Stimulated activated naive B cell treated with anti-CD40 and anti-IgM and Interleukin-4, amounts not matched to agents 10 μg/mL and 1 μg/mL and 100 μg/mL, for 72 hours (primary cell): ENCODE measurements around the gene ROBO1.
"Not testable (repeated sequence)": the region's sequence is repeated elsewhere in the genome, so short reads cannot be mapped to it uniquely, and the experiment has no call there.

Source experiments
- ATAC-seq, 2 donors: fragments of 150-1000 bp; cut with Tn5 transposase; replicated peaks; 2 replicates each; pipeline ENCODE4 v1.10.0; 2021; ENCODE audit warnings: moderate library complexity in 1 of 2
- DNase-seq: peaks from one replicate; pipeline ENCODE4 v3.0.0; 2021
- H3K27ac Mint-ChIP-seq: one replicate; pipeline ENCODE4 v1.8.0; 2022; ENCODE audit warnings: mild to moderate bottlenecking, mixed read lengths
- H3K27me3 Mint-ChIP-seq, 2 donors: one replicate each; pipeline ENCODE4 v1.8.0; 2022; ENCODE audit warnings: mixed read lengths in 2 of 2
- H3K36me3 Mint-ChIP-seq, 2 donors: one replicate each; pipeline ENCODE4 v1.8.0; 2022; ENCODE audit warnings: mixed read lengths in 2 of 2, mild to moderate bottlenecking in 1 of 2
- H3K4me1 Mint-ChIP-seq, 2 donors: one replicate each; pipeline ENCODE4 v1.8.0; 2022; ENCODE audit warnings: mixed read lengths in 2 of 2, mild to moderate bottlenecking in 1 of 2
- H3K4me3 Mint-ChIP-seq, 2 donors: one replicate each; pipeline ENCODE4 v1.8.0; 2022; ENCODE audit warnings: mild to moderate bottlenecking in 2 of 2, mixed read lengths in 2 of 2, moderate library complexity in 1 of 2
- H3K9me3 Mint-ChIP-seq, 2 donors: one replicate each; pipeline ENCODE4 v1.8.0; 2022; ENCODE audit warnings: mixed read lengths in 2 of 2, mild to moderate bottlenecking in 1 of 2

Gene ROBO1

DNA sequence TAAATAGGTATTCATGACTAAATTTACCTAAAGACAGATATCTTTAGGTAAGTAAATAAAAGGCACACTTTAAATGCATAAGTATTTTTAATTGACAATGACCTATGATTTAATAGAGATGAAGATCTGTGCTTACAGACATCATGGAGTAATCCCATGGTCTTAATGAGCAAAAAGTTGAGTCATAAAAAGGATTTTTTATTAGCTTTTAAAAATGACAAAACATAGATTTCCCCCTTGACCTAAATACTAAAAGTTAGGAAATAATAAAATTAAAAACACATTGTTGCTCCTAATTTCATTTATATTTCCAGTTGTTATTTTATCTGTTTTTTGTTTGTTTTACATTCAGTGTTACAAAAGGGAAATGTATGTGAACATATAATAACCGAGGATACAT is 1005.7 kb downstream of the ROBO1 start:
- H3K4me3 Mint-ChIP-seq = no peak overlapping the region
- peaks cover 2 to 4% of the 10 kb centered on the region in 2 donors for H3K9me3 Mint-ChIP-seq
- ATAC-seq = no peak
- no peaks in the 10 kb centered on the region for H3K4me1 Mint-ChIP-seq
- H3K27ac Mint-ChIP-seq = no peak overlapping the region
- no peak for DNase-seq
- H3K27me3 Mint-ChIP-seq = no peaks in the 10 kb centered on the region
- H3K36me3 Mint-ChIP-seq = no peaks in the 10 kb centered on the region

DNA sequence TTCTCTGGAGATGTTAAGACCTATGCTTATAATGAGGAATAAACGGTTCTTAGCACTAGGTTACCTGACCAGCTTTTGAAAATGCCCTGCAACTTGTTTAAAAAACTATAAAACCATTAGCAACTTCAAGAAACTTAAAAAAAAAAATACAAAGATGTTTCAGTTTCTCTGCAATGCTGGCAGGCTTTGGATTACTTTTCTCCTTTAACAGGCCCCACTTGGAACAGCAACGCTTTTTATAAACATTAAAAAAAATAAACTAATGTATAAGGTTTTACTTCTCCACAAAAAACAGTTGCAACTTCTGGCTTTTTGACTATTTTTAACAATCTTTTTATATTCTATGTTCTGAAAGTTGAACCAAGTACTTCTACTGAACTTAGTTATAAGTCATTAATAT is 1006.7 kb downstream of the ROBO1 start:
- Mint-ChIP-seq H3K4me1 (no peaks in the 10 kb centered on the region), H3K4me3 (no peak overlapping the region), H3K9me3 (peaks cover 2 to 4% of the 10 kb centered on the region in 2 donors), H3K27ac (no peak overlapping the region), H3K36me3 (no peaks in the 10 kb centered on the region), H3K27me3 (no peaks in the 10 kb centered on the region)
- ATAC-seq (no peak), DNase-seq (no peak)

DNA sequence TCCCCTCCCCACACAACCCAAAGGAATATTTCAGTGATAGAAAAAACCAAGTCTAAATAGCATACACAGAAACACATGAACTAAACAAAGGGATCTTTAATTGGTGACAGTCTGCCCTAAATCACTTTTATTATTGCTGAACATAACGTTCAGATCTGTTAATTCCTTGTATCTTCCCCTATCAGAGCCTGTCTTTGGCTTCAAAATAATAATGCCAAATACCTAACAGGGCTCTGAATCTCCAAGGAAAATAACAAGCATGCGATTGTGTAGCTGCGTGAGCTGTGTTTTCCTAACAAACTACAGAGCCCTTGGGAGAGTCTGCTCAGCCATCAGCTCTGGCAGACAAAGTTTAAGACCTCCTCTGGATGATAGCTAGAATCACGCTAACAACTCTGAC is 1010.1 kb downstream of the ROBO1 start:
- Mint-ChIP-seq H3K36me3 (no peaks in the 10 kb centered on the region), H3K27me3 (no peaks in the 10 kb centered on the region), H3K27ac (no peak overlapping the region), H3K4me1 (no peaks in the 10 kb centered on the region), H3K4me3 (no peak overlapping the region), H3K9me3 (peaks cover under 1 to 8% of the 10 kb centered on the region in 2 donors)
- ATAC-seq (no peak), DNase-seq (no peak)

DNA sequence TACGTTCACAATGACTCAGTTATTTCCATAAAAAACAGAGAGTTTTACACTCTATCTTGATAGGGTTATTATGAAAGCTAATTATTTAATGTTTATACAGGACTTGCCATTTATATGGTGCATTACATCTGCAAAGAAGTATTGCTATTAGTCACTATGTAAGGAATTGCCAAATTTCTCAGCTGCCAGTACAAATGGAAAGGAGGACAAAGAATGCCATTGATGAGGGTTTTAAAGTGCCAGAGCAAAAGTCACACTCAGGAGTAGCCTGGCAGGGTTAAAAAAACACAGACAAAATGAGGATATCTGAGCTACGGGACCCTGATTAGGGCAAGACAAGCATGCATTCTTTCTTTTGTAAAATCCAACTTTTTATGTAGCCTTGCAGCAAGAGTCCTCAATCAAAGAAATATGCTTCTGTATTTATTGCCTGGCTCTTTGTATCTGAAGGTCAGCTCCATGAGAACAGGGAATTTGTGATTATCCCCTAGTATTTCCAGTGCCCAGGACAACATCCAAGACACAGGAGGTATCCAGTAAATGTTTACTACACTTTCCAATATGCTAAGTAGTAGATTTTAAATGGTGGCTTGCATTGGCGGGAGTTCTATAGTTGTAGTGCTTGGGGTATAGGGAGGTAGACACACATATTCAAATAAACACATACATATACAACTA is 1013.6 kb downstream of the ROBO1 start:
- H3K9me3 Mint-ChIP-seq = peaks cover 0 to 4% of the 10 kb centered on the region in 2 donors
- no peaks in the 10 kb centered on the region for H3K4me1 Mint-ChIP-seq
- no peaks in the 10 kb centered on the region for H3K36me3 Mint-ChIP-seq
- DNase-seq (no peak), ATAC-seq (no peak)
- H3K27ac Mint-ChIP-seq = no peak overlapping the region
- no peaks in the 10 kb centered on the region for H3K27me3 Mint-ChIP-seq
- H3K4me3 Mint-ChIP-seq = no peak overlapping the region

DNA sequence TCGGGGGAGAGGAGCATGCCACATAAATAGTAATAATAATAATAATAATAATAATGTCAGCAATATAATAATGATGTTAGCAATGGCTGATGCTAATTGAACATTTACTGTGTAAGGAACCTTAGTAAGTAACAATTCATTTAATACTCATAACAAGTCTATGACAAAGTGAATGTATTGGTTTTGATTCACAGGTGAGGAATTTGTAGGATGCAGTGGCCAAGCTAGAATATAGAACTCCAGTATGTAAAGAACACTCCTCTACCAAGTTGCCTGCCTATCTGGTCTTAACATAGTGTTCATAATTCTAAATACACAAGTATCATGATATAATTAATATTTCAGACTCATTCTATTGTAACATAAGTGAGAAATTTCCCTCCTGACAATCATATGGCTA is 1016.5 kb downstream of the ROBO1 start:
- no peak for ATAC-seq
- H3K27me3 Mint-ChIP-seq = no peaks in the 10 kb centered on the region
- H3K4me1 Mint-ChIP-seq = no peaks in the 10 kb centered on the region
- DNase-seq = no peak
- H3K27ac Mint-ChIP-seq = no peak overlapping the region
- H3K9me3 Mint-ChIP-seq = peaks cover 0 to 4% of the 10 kb centered on the region in 2 donors
- no peaks in the 10 kb centered on the region for H3K36me3 Mint-ChIP-seq
- no peak overlapping the region for H3K4me3 Mint-ChIP-seq

DNA sequence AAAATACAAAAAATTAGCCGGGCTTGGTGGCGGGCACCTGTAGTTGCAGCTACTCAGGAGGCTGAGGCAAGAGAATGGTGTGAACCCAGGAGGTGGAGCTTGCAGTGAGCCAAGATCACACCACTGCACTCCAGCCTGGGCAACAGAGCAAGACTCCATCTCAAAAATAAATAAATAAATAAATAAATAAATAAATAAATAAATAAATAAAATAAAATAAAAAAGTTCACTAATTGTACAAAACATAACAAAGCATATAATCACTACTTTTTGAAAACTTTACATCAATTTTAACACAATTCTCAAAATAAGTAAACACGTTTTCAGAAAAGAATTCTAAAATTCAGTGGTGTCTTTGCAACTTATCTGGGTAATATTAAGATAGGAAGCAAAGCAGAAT is 1017.5 kb downstream of the ROBO1 start:
- H3K4me3 Mint-ChIP-seq, H3K27ac Mint-ChIP-seq, H3K27me3 Mint-ChIP-seq, DNase-seq, ATAC-seq, H3K4me1 Mint-ChIP-seq, H3K36me3 Mint-ChIP-seq, H3K9me3 Mint-ChIP-seq: not testable (repeated sequence)

DNA sequence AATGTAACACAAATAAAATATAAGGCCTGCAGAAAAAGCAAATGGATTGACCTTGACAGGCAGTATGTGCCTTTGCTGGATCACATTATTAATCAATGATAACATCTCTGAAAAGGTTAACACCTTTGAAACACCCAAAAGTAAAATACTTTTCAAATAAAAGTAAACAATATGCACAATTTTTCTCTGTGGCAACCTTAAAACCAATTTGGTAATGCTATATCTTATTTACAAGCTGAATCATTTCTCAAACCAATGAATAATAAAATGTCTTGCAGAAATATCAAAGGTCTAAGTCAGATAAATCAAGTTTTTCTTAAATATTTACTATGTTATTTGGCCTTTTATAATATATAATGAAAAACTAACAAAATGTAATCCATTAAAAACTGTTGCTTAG is 1018.7 kb downstream of the ROBO1 start:
- no peaks in the 10 kb centered on the region for H3K27me3 Mint-ChIP-seq

DNA sequence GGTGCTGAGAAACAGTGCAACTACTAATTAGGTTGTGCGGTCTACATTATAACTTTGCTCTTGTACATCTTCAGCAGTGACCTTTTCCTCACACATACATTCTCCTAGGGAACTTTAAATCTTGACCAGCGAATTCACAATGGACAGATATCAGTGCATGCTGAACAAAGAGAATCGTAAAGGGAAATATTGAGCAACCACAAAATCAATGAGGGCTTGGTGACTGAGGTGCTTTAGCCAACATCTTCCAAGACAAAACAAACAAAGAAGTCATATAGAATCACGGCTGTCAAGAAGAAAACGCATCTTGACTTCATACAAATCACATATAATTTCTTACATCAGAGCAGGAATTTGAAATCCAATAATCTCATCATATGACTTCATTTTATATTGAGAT is 1022.0 kb downstream of the ROBO1 start:
- H3K4me1 Mint-ChIP-seq = no peaks in the 10 kb centered on the region
- H3K27ac Mint-ChIP-seq = no peak overlapping the region
- H3K27me3 Mint-ChIP-seq = no peaks in the 10 kb centered on the region
- H3K9me3 Mint-ChIP-seq = peaks cover 0 to 1% of the 10 kb centered on the region in 2 donors
- H3K4me3 Mint-ChIP-seq = no peak overlapping the region
- DNase-seq = no peak
- H3K36me3 Mint-ChIP-seq = no peaks in the 10 kb centered on the region
- ATAC-seq = no peak

More for the DNA sequence above, 1018.7 kb downstream of the ROBO1 start:
- Mint-ChIP-seq H3K9me3 (no peaks in the 10 kb centered on the region), H3K27ac (no peak overlapping the region), H3K36me3 (no peaks in the 10 kb centered on the region), H3K4me3 (no peak overlapping the region), H3K4me1 (no peaks in the 10 kb centered on the region)
- no peak for ATAC-seq
- DNase-seq = no peak

DNA sequence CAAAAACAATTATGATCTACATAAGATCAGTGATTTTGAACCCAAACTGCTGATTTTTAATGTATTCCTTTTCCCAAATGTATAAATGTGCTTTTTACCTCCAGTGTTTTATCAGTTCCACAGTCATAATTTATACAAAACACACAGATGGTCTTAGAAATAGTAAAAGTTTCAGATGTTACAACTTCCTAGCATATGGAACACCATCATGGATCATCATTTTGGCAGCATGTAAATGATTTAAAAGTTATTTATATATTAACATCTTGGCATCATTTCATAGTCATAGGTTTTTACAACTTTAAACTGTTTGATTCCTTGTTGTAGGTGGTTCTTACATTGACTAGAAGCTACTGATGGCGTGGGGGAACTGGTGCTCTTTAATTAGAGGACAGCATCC is 1025.3 kb downstream of the ROBO1 start:
- no peaks in the 10 kb centered on the region for H3K36me3 Mint-ChIP-seq
- peaks cover 3 to 4% of the 10 kb centered on the region in 2 donors for H3K9me3 Mint-ChIP-seq
- no peaks in the 10 kb centered on the region for H3K4me1 Mint-ChIP-seq
- H3K4me3 Mint-ChIP-seq = no peak overlapping the region
- no peaks in the 10 kb centered on the region for H3K27me3 Mint-ChIP-seq
- DNase-seq = no peak
- ATAC-seq = no peak
- no peak overlapping the region for H3K27ac Mint-ChIP-seq

DNA sequence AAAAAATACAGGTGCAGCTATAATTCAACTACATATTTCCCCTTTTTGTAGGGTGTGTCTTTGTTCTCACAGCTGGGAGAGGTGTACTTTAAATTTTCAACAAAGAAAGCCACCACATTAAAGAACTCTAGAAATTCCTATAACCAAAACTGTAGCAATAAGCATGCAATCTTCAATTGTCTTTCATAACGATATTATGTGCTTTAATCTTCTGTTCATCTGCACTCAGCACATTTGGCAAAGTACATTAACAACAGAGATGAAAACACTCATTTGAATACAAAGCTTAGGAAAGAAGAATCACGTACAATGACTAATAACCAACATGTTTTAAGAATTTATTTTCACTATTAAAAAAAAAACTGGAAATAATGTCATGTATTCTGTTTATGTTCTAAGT is 1025.8 kb downstream of the ROBO1 start:
- DNase-seq (no peak), ATAC-seq (no peak)
- H3K9me3 Mint-ChIP-seq = peaks cover 3 to 4% of the 10 kb centered on the region in 2 donors
- no peaks in the 10 kb centered on the region for H3K36me3 Mint-ChIP-seq
- H3K27me3 Mint-ChIP-seq = no peaks in the 10 kb centered on the region
- no peak overlapping the region for H3K4me3 Mint-ChIP-seq
- H3K27ac Mint-ChIP-seq = no peak overlapping the region
- H3K4me1 Mint-ChIP-seq = no peaks in the 10 kb centered on the region

DNA sequence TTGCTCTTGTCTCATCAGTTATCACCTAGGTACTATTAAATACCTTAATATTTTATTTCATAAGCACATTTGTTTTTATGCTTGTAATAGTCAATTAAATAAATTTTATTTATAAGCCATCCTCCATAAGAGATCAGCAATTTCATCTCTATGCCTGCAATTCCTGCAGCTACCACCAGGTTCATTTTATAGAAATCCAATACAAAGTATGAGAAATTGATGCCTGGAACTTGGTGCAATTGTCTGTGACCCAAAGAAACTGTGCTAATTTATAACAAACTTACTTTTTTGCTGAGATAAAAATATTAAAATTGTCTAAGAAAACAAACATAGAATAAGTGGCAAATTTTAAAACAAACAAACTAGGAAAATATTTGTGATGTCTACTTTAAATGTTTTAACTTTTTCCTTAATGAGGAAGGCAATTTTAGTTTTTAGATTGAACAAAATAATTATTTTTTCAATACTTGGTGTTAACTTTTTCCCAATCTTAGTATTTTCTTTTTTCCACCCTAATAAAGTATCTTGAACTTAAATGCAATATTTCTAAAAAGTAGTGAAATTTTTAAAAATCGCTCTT is 1026.6 kb downstream of the ROBO1 start:
- Mint-ChIP-seq H3K4me3 (no peak overlapping the region), H3K4me1 (no peaks in the 10 kb centered on the region)
- no peak for DNase-seq

DNA sequence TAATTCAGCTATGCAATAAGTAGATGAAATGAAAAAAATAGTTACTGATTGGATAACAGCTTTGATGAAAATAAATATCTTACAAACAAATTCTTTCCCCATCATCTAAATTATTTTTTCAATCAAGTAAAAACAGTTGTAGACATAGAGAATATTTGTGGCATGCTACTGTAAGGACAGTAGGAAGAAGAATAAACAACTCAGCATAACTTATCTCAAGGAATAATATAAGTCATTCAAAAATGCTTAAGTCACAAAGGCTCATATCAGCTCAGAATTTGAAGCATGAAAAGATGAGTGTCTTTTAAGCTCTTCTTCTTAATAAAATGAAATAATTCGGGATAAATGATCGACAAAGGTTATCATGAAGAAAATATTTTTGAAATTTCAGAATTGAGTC is 1029.0 kb downstream of the ROBO1 start:
- Mint-ChIP-seq H3K9me3 (peaks cover 3 to 4% of the 10 kb centered on the region in 2 donors), H3K4me3 (no peak overlapping the region), H3K4me1 (no peaks in the 10 kb centered on the region), H3K27me3 (no peaks in the 10 kb centered on the region), H3K36me3 (no peaks in the 10 kb centered on the region), H3K27ac (no peak overlapping the region)
- ATAC-seq = no peak
- no peak for DNase-seq

More for the DNA sequence above, 1026.6 kb downstream of the ROBO1 start:
- Mint-ChIP-seq H3K27me3 (no peaks in the 10 kb centered on the region), H3K36me3 (no peaks in the 10 kb centered on the region), H3K27ac (no peak overlapping the region), H3K9me3 (peaks cover 3 to 4% of the 10 kb centered on the region in 2 donors)
- ATAC-seq = no peak

DNA sequence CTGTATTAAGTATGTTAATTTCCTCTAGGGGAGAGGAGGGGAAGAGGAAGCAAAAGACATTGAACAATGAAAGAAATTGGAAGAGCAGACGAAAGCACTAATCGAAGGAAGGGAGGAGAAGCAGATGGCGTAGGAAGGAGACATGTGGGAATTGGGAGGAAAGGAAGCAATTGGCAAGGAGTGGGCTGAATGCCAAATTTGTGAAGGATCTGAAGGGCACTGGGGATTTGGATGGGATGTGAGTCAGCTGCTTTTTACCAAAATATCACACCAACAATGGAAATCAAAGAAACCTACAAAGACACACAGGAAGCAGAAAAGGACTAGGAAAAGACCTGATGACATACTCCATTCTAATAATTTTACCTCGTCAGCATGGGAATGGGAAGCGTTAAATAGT is 1029.8 kb downstream of the ROBO1 start:
- peaks cover 1 to 4% of the 10 kb centered on the region in 2 donors for H3K9me3 Mint-ChIP-seq
- ATAC-seq (no peak), DNase-seq (no peak)
- no peak overlapping the region for H3K4me3 Mint-ChIP-seq
- no peaks in the 10 kb centered on the region for H3K36me3 Mint-ChIP-seq
- no peak overlapping the region for H3K27ac Mint-ChIP-seq
- no peaks in the 10 kb centered on the region for H3K4me1 Mint-ChIP-seq
- H3K27me3 Mint-ChIP-seq = no peaks in the 10 kb centered on the region

DNA sequence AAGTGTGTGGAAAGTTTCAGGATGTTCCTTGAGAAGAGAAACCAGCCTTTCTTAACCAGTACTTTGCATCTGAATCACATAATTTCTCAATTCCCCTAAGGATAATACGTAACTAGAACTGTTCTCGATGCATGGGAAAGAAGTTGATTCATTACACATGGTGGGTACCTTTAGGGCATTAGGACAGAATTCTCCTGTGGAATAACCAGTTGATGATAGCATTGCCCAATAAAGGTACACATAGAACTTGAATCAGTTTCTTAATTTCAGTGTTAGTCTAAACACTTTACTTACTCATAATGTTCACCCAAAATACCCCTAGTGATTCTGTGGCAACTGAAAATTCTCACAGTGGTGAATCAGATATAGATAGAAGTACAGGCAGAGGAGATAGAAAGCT is 1030.9 kb downstream of the ROBO1 start:
- Mint-ChIP-seq H3K9me3 (peaks cover 1 to 4% of the 10 kb centered on the region in 2 donors), H3K27me3 (no peaks in the 10 kb centered on the region), H3K36me3 (no peaks in the 10 kb centered on the region), H3K27ac (no peak overlapping the region), H3K4me3 (no peak overlapping the region), H3K4me1 (no peaks in the 10 kb centered on the region)
- ATAC-seq (no peak), DNase-seq (no peak)

DNA sequence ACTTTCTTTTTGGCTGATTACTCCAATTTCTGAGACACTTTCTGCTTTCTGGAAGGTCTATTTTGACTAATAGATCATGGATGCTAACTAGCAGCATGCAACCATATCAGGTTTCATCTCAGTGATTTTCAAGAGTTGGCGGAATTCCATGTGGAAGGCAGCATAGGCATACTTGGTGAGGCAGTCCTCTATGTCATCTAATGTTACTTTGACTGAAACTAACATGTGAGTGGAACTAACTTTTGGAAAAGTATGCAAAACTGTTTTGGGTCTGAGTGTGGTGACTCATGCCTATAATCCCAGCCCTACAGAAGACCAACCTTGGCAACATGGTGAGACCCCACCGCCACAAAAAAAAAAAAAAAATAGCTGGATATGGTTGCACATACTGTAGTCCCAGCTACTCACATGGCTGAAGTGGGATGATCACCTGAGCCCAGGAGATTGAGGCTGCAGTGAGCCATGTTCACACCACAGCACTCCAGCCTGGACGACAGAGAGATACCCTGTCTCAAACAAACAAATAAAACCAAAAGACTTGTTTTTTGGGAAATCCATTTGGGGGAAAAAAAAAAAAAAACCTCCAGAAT is 1033.7 kb downstream of the ROBO1 start:
- Mint-ChIP-seq H3K4me3 (no peak overlapping the region), H3K27ac (no peak overlapping the region), H3K27me3 (no peaks in the 10 kb centered on the region), H3K9me3 (peaks cover 0 to 4% of the 10 kb centered on the region in 2 donors), H3K4me1 (no peaks in the 10 kb centered on the region), H3K36me3 (no peaks in the 10 kb centered on the region)
- DNase-seq (no peak), ATAC-seq (no peak)
